GM10248 (cell line): ENCODE results near the gene TARBP1.

ENCODE experiments used
- CTCF ChIA-PET: fragments of 300-600 bp; sonication (Branson Sonifier 250); formaldehyde crosslinking; extraction: SDS; loops from one replicate; lab custom pipeline; 2021; ENCODE audit warnings: antibody characterized with exemption; lab: Yijun Ruan, JAX
- POLR2A ChIA-PET: fragments of 350-650 bp; sonication (Branson Sonifier 250); formaldehyde crosslinking; extraction: SDS; loops from one replicate; lab custom pipeline; 2020; ENCODE audit warnings: antibody characterized with exemption; lab: Yijun Ruan, JAX
- DNase-seq: peaks from one replicate; pipeline ENCODE4 v3.0.0; 2012; ENCODE audit errors: extremely low spot score
- CTCF ChIP-seq: IDR thresholded peaks from 2 replicates; pipeline ENCODE4 v1.5.1; 2012; ENCODE audit warnings: mild to moderate bottlenecking, low read depth; ENCODE audit errors: extremely low read depth, missing control alignments, control extremely low read depth

Gene TARBP1

GRCh38 chr1:234478481-234479309 is at the start of gene TARBP1:
TARBP1 (minus strand) TSS chr1:234479179; CDS start chr1:234479103, 76 bp downstream.
- CTCF ChIA-PET, result interaction anchor here (0.6 to 2.6 kb wide), 10 partner anchors 8 to 685 kb away, joined by 3 to 14 read pairs (median 3); no protein-coding TSS in a partner anchor

GRCh38 chr1:234528074-234528865 is 49.3 kb upstream of the TARBP1 start:
- ChIA-PET CTCF (interaction anchor here (1.0 to 1.8 kb wide), 3 partner anchors 11 to 29 kb away, joined by 4 read pairs; no protein-coding TSS in a partner anchor), POLR2A (no interaction called here)
- no peak for TF ChIP-seq CTCF
- no peak for DNase-seq

More at GRCh38 chr1:234478481-234479309, at the start of gene TARBP1:
- TF ChIP-seq CTCF, result peak; percentile 43
- POLR2A ChIA-PET, result interaction anchor here (0.6 kb wide), 1 partner anchor 841 kb away, joined by 4 read pairs; no protein-coding TSS in a partner anchor
- peak; percentile 88 for DNase-seq

- CTCF ChIA-PET, result interaction anchor here (0.9 to 1.4 kb wide), 4 partner anchors 8 to 40 kb away, joined by 3 to 4 read pairs (median 3); no protein-coding TSS in a partner anchor
- no peak for DNase-seq
- TF ChIP-seq CTCF, result no peak
- POLR2A ChIA-PET, result no interaction called here
These were observed 48.4 kb upstream of the TARBP1 start for GRCh38 chr1:234527346-234527745.

- TF ChIP-seq CTCF, result no peak
- ChIA-PET CTCF (interaction anchor here (0.9 to 1.4 kb wide), 4 partner anchors 8 to 40 kb away, joined by 3 to 4 read pairs (median 3); no protein-coding TSS in a partner anchor), POLR2A (no interaction called here)
- DNase-seq, result no peak
These were observed 47.9 kb upstream of the TARBP1 start for GRCh38 chr1:234526922-234527321.

- no peak for TF ChIP-seq CTCF
- DNase-seq, result no peak
- CTCF ChIA-PET, result interaction anchor here (1.0 to 1.4 kb wide), 3 partner anchors 10 to 21 kb away, joined by 3 to 4 read pairs (median 3); no protein-coding TSS in a partner anchor
- POLR2A ChIA-PET, result interaction anchor here (0.6 kb wide), 1 partner anchor 333 kb away, joined by 3 read pairs; no protein-coding TSS in a partner anchor
These were observed 46.3 kb upstream of the TARBP1 start for GRCh38 chr1:234525099-234525799.
